Measurements from ENCODE around the gene SLC4A7.
"Not testable (repeated sequence)": the region's sequence is repeated elsewhere in the genome, so short reads cannot be mapped to it uniquely, and the experiment has no call there.

The SLC4A7 gene

GRCh38 chr3:27429909-27430308 is 54.3 kb downstream of the SLC4A7 start:
- DNase-seq (ENCODE audit: low read depth in 2 of 2): no peak

GRCh38 chr3:27428446-27428845 is 55.7 kb downstream of the SLC4A7 start:
- DNase-seq (ENCODE audit: low read depth in 2 of 2): no peak

DNA sequence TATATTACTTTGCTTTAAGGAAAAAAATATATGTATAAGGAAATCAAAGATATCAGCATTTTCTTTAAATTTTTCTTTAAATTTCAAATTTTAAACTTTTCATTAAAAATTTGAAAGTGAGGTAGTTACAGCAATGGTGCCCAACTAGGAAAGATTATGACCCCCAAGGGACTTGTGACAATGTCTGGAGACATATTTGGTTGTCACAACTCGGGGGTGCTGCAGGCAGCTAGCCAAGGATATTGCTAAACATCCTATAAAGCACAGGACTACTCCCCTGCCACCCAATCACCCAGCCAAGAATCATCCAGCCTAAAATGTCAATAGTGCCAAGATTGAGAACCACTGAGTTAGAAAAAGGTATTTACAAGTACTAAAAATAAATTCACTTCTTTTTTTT is 57.3 kb downstream of the SLC4A7 start:
- DNase-seq (ENCODE audit: low read depth in 2 of 2): no peak

DNA sequence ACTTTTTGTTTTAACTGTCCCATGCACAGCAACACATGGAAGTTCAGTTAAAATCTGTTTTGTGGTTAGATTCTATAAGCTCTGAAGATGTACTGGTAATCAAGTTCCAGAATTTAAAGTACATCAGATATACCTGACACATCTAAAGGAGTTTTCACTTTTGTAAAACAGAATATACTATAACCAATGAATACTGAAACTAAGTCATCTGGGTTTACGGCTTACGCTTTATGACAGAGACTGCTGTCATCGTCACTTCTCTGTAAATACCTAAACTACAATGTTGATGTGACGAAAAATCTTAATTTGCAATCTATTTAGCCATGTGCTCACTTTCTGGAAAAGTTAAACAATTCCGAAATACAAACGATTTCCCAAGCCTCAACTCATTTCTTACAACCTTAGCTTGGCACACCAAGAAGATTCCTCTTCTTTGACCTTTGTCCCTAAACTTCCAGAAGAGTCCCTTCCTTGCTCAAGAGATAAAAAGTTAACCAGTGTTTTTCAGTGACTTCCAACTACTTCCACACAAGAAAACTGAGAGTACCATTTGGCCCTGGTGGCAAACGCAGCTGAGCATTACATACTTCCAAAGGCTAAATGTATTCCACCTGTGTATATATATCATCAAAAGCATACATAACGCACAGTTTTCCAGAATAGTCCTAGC is 58.2 kb downstream of the SLC4A7 start:
- no peak for DNase-seq (ENCODE audit: low read depth in 2 of 2)

DNA sequence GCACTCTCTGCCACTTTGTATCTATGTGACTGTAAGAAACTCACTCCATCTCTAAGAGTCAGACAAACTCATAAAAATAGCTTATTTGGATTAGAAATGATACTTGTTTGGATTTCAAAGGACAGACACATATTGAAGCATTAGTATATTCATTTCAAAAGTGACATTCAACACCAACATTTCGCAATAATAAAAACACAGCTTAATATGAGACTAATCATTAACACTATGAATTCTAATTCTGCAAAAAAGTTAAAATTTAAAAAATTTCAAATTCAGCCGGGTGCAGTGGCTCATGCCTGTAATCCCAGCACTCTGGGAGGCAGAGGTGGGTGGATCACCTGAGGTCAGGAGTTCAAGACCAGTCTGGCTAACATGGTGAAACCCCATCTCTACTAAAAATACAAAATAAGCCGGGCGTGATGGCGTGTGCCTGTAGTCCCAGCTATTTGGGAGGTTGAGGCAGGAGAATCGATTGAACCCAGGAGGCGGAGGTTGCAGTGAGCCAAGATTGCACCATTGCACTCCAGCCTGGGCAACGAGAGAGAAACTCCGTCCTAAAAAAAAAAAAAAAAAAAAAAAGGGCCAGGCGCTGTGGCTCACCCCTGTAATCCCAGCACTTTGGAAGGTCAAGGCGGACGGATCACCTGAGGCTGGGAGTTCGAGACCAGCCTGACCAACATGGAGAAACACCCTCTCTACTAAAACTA is 59.2 kb downstream of the SLC4A7 start:
- DNase-seq (ENCODE audit: low read depth in 2 of 2): not testable (repeated sequence)

DNA sequence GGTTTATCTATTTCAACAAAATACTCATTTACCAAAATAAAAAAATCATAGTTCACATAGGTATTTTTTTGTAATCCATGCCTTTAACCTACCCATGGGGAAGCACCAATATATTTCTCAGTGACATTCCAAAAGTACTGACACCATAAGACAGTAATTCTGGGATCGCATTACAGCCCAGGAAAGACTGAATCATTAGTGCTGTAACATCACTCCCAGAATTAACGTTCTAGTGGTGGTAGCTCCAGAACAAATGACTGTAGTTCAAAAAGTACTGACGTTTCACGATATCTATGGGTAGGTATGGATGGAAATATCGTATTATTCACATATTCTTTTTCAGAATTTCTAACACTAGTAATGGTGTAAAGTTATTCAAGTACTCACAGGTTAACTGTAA is 60.7 kb downstream of the SLC4A7 start:
- DNase-seq (ENCODE audit: low read depth in 2 of 2): no peak

GRCh38 chr3:27422617-27423016 is 61.6 kb downstream of the SLC4A7 start:
- no peak for DNase-seq (ENCODE audit: low read depth in 2 of 2)

DNA sequence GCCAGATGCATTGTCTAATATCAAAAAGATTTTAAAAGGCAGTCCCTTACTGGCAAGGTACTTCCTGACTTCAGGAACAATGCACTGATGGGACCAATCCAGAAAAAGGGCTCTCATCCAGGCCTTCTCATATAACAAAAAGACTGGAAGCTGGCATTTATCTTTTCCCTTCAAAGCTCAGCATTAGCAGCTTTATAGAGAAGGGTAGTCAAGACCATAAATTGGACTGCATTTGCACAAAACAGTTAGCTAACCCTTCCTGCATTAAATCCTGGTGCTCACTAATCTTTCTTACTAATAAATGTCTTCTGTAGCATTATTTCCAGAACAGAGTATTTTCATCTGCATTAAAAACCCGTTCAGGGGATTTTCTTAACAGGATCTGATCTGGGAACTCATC is 69.0 kb downstream of the SLC4A7 start:
- DNase-seq (ENCODE audit: low read depth in 2 of 2): no peak

GRCh38 chr3:27392950-27393679 is 91.1 kb downstream of the SLC4A7 start:
- DNase-seq (ENCODE audit: low read depth in 2 of 2): no peak

DNA sequence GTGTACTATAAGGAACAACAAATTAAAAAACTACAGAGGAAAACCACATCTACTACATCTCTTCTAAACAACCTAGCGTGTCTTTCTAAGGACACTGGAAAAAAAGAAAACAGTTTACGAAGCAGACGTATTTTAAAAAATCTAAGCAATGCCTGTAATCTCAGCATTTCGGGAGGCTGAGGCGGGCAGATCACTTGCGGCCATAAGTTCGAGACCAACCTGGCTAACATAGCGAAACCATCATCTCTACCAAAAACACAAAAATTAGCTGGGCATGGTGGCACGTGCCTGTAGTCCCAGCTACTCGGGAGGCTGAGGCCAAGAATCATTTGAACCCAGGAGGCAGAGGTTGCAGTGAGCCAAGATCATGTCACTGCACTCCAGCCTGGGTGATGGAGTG is 91.8 kb downstream of the SLC4A7 start:
- DNase-seq (ENCODE audit: low read depth in 2 of 2): not testable (repeated sequence)

- DNase-seq (ENCODE audit: low read depth in 2 of 2): no peak
Measured at GRCh38 chr3:27391796-27392195, 92.4 kb downstream of the SLC4A7 start.

GRCh38 chr3:27387625-27388024 is 96.6 kb downstream of the SLC4A7 start:
- DNase-seq (ENCODE audit: low read depth in 2 of 2): no peak

GRCh38 chr3:27385504-27385903 is 98.7 kb downstream of the SLC4A7 start:
- DNase-seq (ENCODE audit: low read depth in 2 of 2): no peak

DNA sequence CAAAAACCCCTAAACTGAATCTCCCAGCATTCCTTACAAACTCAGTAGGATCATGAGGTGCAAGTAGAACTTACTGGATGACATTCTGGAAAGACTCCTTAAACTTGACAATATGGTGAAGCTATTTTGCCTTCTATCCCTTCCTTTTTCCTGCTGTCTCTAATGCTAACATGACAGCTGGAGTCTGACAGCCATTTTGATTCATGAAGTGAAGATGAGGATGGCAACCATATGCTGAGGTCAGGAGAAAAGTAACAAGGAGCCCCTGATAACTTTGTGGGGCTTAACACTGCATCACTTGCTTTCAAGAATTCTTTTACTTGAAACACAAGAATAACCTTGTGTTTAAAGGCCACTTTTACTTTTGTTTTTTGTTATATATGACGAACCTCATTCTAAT is 100.0 kb downstream of the SLC4A7 start:
- DNase-seq (ENCODE audit: low read depth in 2 of 2): no peak

GRCh38 chr3:27380433-27381357 is 103.5 kb downstream of the SLC4A7 start:
- no peak for DNase-seq (ENCODE audit: low read depth in 2 of 2)

GRCh38 chr3:27378331-27378730 is 105.9 kb downstream of the SLC4A7 start:
- DNase-seq (ENCODE audit: low read depth in 2 of 2): no peak

- no peak for DNase-seq (ENCODE audit: low read depth in 2 of 2)
Measured at GRCh38 chr3:27376109-27376772, 107.9 kb downstream of the SLC4A7 start.

GRCh38 chr3:27368831-27369607 is 115.2 kb downstream of the SLC4A7 start, which contains the start of gene NEK10:
TSS of gene NEK10 (minus strand) at chr3:27369383. CDS start at chr3:27352882, 16,501 bp downstream.
- DNase-seq (ENCODE audit: low read depth in 2 of 2): peak; percentile 69 to 77

DNA sequence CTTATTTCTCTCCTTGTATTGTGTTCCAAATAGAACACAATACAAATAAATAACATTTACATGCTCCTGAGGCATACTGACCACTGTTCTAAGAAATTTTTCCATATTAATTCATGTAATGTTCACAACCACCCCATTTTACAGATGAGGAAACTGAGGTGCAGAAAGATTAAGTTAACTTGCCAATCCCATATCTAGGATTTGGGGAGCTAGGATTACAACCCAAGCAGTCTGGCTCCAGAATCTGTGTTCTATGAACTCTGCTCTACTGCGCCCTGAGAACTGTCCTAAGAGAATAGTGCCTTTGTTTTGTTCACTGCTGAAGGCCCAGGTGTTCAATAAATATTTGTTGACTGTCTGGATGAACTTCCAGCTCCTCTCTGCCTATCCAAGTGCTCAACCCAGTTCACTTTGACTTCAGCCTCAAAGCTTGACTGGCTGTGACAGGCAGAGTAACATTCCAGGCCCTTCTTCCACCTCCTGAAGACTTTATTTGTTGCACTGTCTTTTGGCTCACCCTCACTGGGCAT is 118.1 kb downstream of the SLC4A7 start:
- no peak for DNase-seq (ENCODE audit: low read depth in 2 of 2)
